K562 (cell line): ENCODE data around the gene RPAIN. TPM values are rescaled to one million over a fixed set of nuclear protein-coding genes. Genes with fewer than 3 reads are reported as not detected.

Source experiments
- ATAC-seq: fragments of 200-7000 bp; cut with Tn5 transposase; 3 replicates; pipeline ENCODE4 v1.9.1; 2020; ENCODE audit warnings: moderate library complexity
- BruUV-seq: library from RNA; stranded (reverse); fragments of 400-500 nt; replicated peaks from 2 replicates; lab custom pipeline; 2021; lab: Mats Ljungman, UMichigan
- CTCF ChIA-PET: fragments of 300-600 bp; formaldehyde crosslinking; extraction: SDS; loops from one replicate; lab custom pipeline; 2021; ENCODE audit warnings: low intra/inter-chr PET ratio; lab: Yijun Ruan, JAX
- POLR2A ChIA-PET: fragments of 300-600, 350-650 bp; sonication (Branson Sonifier 250); formaldehyde crosslinking; extraction: SDS; loops from one replicate; lab custom pipeline; 2021; ENCODE audit warnings: antibody characterized with exemption, inconsistent platforms; lab: Yijun Ruan, JAX
- DNase-seq, 4 experiments: peaks; one replicate each; pipeline versions ENCODE4 v3.0.0 to v3.0.0-alpha.2; 2011 to 2018; ENCODE audit warnings: low spot score in 3 of 4, mixed read lengths in 3 of 4; ENCODE audit errors: extremely low read depth in 1 of 4
- FAIRE-seq: peaks from 2 replicates; lab custom pipeline; 2011; peaks lifted over from hg19 to GRCh38; lab: Jason Lieb, UNC
- H2AFZ ChIP-seq: 2 replicates; pipeline ENCODE4 v1.6.0; 2011; ENCODE audit warnings: low read depth, low read length, control low read depth, inconsistent platforms
- H3K27ac ChIP-seq: fragments of 200-600 bp; 3 replicates; pipeline ENCODE4 v1.8.0; 2011; ENCODE audit warnings: low read depth, mild to moderate bottlenecking, control low read depth, inconsistent platforms, low read length, moderate library complexity, mixed read lengths; ENCODE audit errors: extremely low read depth
- H3K27me3 ChIP-seq, 2 experiments: fragments of 300-600 bp in 1 of 2; 2 replicates in 1 of 2; 3 replicates in 1 of 2; pipeline versions ENCODE4 v1.6.0 to v1.8.0; 2011; ENCODE audit warnings: inconsistent platforms in 2 of 2, low read length in 2 of 2, mild to moderate bottlenecking in 1 of 2, mixed read lengths in 1 of 2, moderate library complexity in 1 of 2; ENCODE audit not compliant: control insufficient read depth in 2 of 2, insufficient read depth in 2 of 2
- H3K36me3 ChIP-seq: fragments of 300-600 bp; 3 replicates; pipeline ENCODE4 v1.8.0; 2011; ENCODE audit warnings: mild to moderate bottlenecking, low read length, inconsistent platforms; ENCODE audit not compliant: control insufficient read depth, insufficient read depth
- H3K4me1 ChIP-seq, 2 experiments: fragments of 200-600 bp in 1 of 2; replicated peaks in 1 of 2; 2 replicates in 1 of 2; 3 replicates in 1 of 2; pipeline versions ENCODE4 v1.5.1 to v1.8.0; 2011; ENCODE audit warnings: inconsistent platforms in 2 of 2, low read length in 2 of 2, mild to moderate bottlenecking in 1 of 2, mixed read lengths in 1 of 2, moderate library complexity in 1 of 2; ENCODE audit not compliant: control insufficient read depth in 2 of 2, insufficient read depth in 2 of 2
- H3K4me2 ChIP-seq: 2 replicates; pipeline ENCODE4 v1.6.1; 2011; ENCODE audit warnings: low read length, control low read depth, inconsistent platforms, mixed read lengths; ENCODE audit not compliant: insufficient read depth
- H3K4me3 ChIP-seq: fragments of 200-600 bp; sonication (generic), shearing (Covaris generic); 2 replicates; pipeline ENCODE4 v1.5.1; 2016; ENCODE audit warnings: control low read depth, inconsistent platforms
- H3K79me2 ChIP-seq: fragments of 200-600 bp; 3 replicates; pipeline ENCODE4 v1.8.0; 2011; ENCODE audit warnings: low read length, inconsistent platforms; ENCODE audit not compliant: control insufficient read depth, insufficient read depth
- H3K9ac ChIP-seq, 2 experiments: 2 replicates each; pipeline versions ENCODE4 v1.6.0 to v1.6.1; 2011; ENCODE audit warnings: low read depth in 2 of 2, low read length in 2 of 2, control low read depth in 1 of 2, inconsistent platforms in 1 of 2, mild to moderate bottlenecking in 1 of 2, mixed read lengths in 1 of 2; ENCODE audit not compliant: insufficient read depth in 1 of 2
- H3K9me1 ChIP-seq: one replicate; pipeline ENCODE4 v1.6.0; 2011; ENCODE audit warnings: inconsistent platforms, mild to moderate bottlenecking, low read length, moderate library complexity; ENCODE audit not compliant: control insufficient read depth, insufficient read depth
- H3K9me3 ChIP-seq: replicated peaks from 2 replicates; pipeline ENCODE4 v1.5.1; 2011; ENCODE audit warnings: low read depth, low read length, inconsistent platforms; ENCODE audit not compliant: control insufficient read depth, insufficient read depth
- H4K20me1 ChIP-seq: replicated peaks from 2 replicates; pipeline ENCODE4 v1.6.1; 2011; ENCODE audit warnings: low read length, inconsistent platforms, mixed read lengths; ENCODE audit not compliant: control insufficient read depth, insufficient read depth
- CBFA2T2 ChIP-seq: fragments of 450-650 bp; conservative IDR thresholded peaks from 2 replicates; pipeline ENCODE4 v1.6.1; 2017; ENCODE audit warnings: mild to moderate bottlenecking
- FOXM1 ChIP-seq, 2 experiments: fragments of 450-650 bp in 1 of 2; sonication (generic) in 1 of 2; formaldehyde crosslinking in 1 of 2; IDR thresholded peaks; 2 replicates each; pipeline versions ENCODE4 v1.6.1 to v1.9.0; 2017 to 2022; ENCODE audit warnings: low read depth in 2 of 2, mild to moderate bottlenecking in 2 of 2, missing genetic modification reagents in 1 of 2, moderate library complexity in 1 of 2
- GTF2E2 ChIP-seq: fragments of 200-800 bp; sonication (Bioruptor generic); IDR thresholded peaks from 2 replicates; pipeline ENCODE4 v1.6.1; 2016; ENCODE audit warnings: missing genetic modification characterization, missing compliant biosample characterization
- HMGN3 ChIP-seq: IDR thresholded peaks from 2 replicates; pipeline ENCODE4 v1.6.1; 2011; ENCODE audit warnings: borderline replicate concordance, low read depth, mild to moderate bottlenecking, mixed read lengths, low read length; ENCODE audit not compliant: insufficient read length; ENCODE audit errors: extremely low read depth
- KDM5B ChIP-seq: fragments of 200-600 bp; sonication (generic); IDR thresholded peaks from 2 replicates; pipeline ENCODE4 v1.6.1; 2012; ENCODE audit warnings: low read depth, mild to moderate bottlenecking, moderate library complexity, low read length, control low read depth, inconsistent platforms; ENCODE audit not compliant: insufficient replicate concordance
- MAZ ChIP-seq, 2 experiments: fragments of 450-650 bp in 1 of 2; sonication (generic) in 1 of 2; formaldehyde crosslinking; IDR thresholded peaks in 1 of 2; conservative IDR thresholded peaks in 1 of 2; 2 replicates each; pipeline versions ENCODE4 v1.4.0 to v1.5.0; 2020; ENCODE audit warnings: mild to moderate bottlenecking in 1 of 2, missing genetic modification reagents in 1 of 2
- PHTF2 ChIP-seq: fragments of 250-450 bp; sonication (Bioruptor Pico); IDR thresholded peaks from 2 replicates; pipeline ENCODE4 v1.5.0; 2021; ENCODE audit warnings: mild to moderate bottlenecking
- RNF2 ChIP-seq: sonication (generic); IDR thresholded peaks from 2 replicates; pipeline ENCODE4 v1.6.1; 2016
- SIX5 ChIP-seq, 2 experiments: IDR thresholded peaks; 2 replicates each; pipeline ENCODE4 v1.6.1; 2011; ENCODE audit warnings: low read length in 2 of 2, borderline replicate concordance in 1 of 2, low read depth in 1 of 2, mild to moderate bottlenecking in 1 of 2, moderate library complexity in 1 of 2; ENCODE audit not compliant: insufficient read depth in 1 of 2
- YY1 ChIP-seq, 3 experiments: IDR thresholded peaks; 2 replicates each; pipeline ENCODE4 v1.6.1; 2011; ENCODE audit warnings: low read length in 2 of 3, mild to moderate bottlenecking in 2 of 3, moderate library complexity in 2 of 3, borderline replicate concordance in 1 of 3, control low read depth in 1 of 3, low read depth in 1 of 3; ENCODE audit not compliant: insufficient read depth in 3 of 3, insufficient replicate concordance in 2 of 3, control insufficient read depth in 1 of 3, insufficient read length in 1 of 3; ENCODE audit errors: extremely low read depth in 1 of 3
- ZBTB34 ChIP-seq: fragments of 250-450 bp; sonication (Bioruptor Pico); IDR thresholded peaks from 2 replicates; pipeline ENCODE4 v1.8.0; 2021; ENCODE audit warnings: mild to moderate bottlenecking, moderate library complexity
- ZC3H8 ChIP-seq: fragments of 450-650 bp; IDR thresholded peaks from 2 replicates; pipeline ENCODE4 v1.6.1; 2017
- ZNF695 ChIP-seq: fragments of 450-650 bp; formaldehyde crosslinking; IDR thresholded peaks from 2 replicates; pipeline ENCODE4 v1.4.0; 2020; ENCODE audit warnings: mild to moderate bottlenecking, moderate library complexity
- WGBS: fragments of 100-300 bp; shearing (Covaris generic); methylation state at CpG from one replicate; pipeline ENCODE4 v1.1.6; 2016; ENCODE audit warnings: low coverage, mixed read lengths; ENCODE audit not compliant: insufficient coverage; ENCODE audit errors: missing lambda C conversion rate; 5-methylcytosine and 5-hydroxymethylcytosine counted together
- in situ Hi-C: fragments of 300-500 bp; cut with MboI; formaldehyde crosslinking; loops from 4 replicates; pipeline ENCODE4 v1.15.0; 2018; ENCODE audit warnings: inconsistent platforms, mixed read lengths
- intact Hi-C: fragments of 100-400 bp; cut with micrococcal nuclease; formaldehyde crosslinking; loops from 2 replicates; pipeline ENCODE4 v1.14.2; 2022
- polyA plus RNA-seq, 8 experiments: library from polyadenylated mRNA; depleted of rRNA in 4 of 8; stranded (reverse) in 5 of 8; unstranded in 3 of 8; fragments of >200 nt; fragmentation: Nextera tagmentation in 2 of 8; fragmentation: Illumina TruSeq in 1 of 8; extraction: Ambion mirVana in 2 of 8; extraction: Trizol in 1 of 8; gene quantifications; 2 replicates each; pipeline versions ENCODE4 v1.2.1 to v1.2.3, GENCODE V29; 2011 to 2014; ENCODE audit warnings: inconsistent platforms in 1 of 8, missing spikeins in 1 of 8
- total RNA-seq, 7 experiments: library from RNA; depleted of rRNA in 6 of 7; stranded (reverse); fragments of >200 nt in 6 of 7; fragmentation: Illumina TruSeq in 2 of 7; extraction: Trizol in 2 of 7; gene quantifications; 2 replicates each; pipeline versions ENCODE4 v1.2.1 to v1.2.3, GENCODE V29; 2011 to 2021; ENCODE audit warnings: low replicate concordance in 1 of 7

The RPAIN gene
- total and polyA plus RNA-seq, 9 of the 15 experiments (the other 6 are each of a cell fraction or from before 2014, with no cell fraction given), result 27.3 to 63.7 (median 38.5) TPM

GRCh38 chr17:5446786-5447185 lies 26.8 kb downstream of the RPAIN start:
- ATAC-seq (no peak), FAIRE-seq (no peak), DNase-seq (no peak)
- 100% methylated on average over 4 of the region's 8 CpGs for WGBS
- Histone ChIP-seq H3K36me3 (peaks cover 78% of the 10 kb centered on the region; the same call in 2 of the 3 replicates), H3K4me2 (no peak overlapping the region), H3K27me3 (no peaks in the 10 kb centered on the region), H2AFZ (no peak overlapping the region), H3K4me1 (0 out of 5 replicates have a peak, but pooled peaks cover 0 to 3% of the 10 kb centered on the region in 2 experiments), H3K9me1 (no peaks in the 10 kb centered on the region), H3K4me3 (no peak overlapping the region), H3K27ac (no peak overlapping the region), H3K79me2 (0 out of 3 replicates have a peak, but pooled peaks cover 3% of the 10 kb centered on the region), H3K9ac (no peak overlapping the region), H4K20me1 (no peaks in the 10 kb centered on the region), H3K9me3 (no peaks in the 10 kb centered on the region)
- CTCF ChIA-PET, result no interaction called here
- intact Hi-C loops (no loop called here), in situ Hi-C loops (no loop called here)
- BruUV-seq, result no TSS peak
- POLR2A ChIA-PET, result no interaction called here
- TF ChIP-seq CBFA2T2 (no peak), ZNF695 (CRISPR knock-in tag) (no peak), MAZ (CRISPR knock-in tag; conservative IDR thresholded peaks at IDR 0.05 in 1 of 2, IDR thresholded peaks at IDR 0.05 in 1 of 2) (no peak), KDM5B (no peak), FOXM1 (IDR thresholded peaks at IDR 0.05; ENCODE audit: low read depth) (no peak), FOXM1 (CRISPR knock-in tag; IDR thresholded peaks at IDR 0.05; ENCODE audit: low read depth) (no peak), PHTF2 (CRISPR knock-in tag) (no peak), HMGN3 (no peak), SIX5 (IDR thresholded peaks at IDR 0.05; ENCODE audit: borderline replicate concordance in 1 of 2, insufficient read depth in 1 of 2, low read depth in 1 of 2, low read length in 2 of 2) (no peak), YY1 (IDR thresholded peaks at IDR 0.05; ENCODE audit: borderline replicate concordance in 1 of 3, control insufficient read depth in 1 of 3, extremely low read depth in 1 of 3, insufficient read depth in 3 of 3, insufficient read length in 1 of 3, insufficient replicate concordance in 2 of 3, low read depth in 1 of 3, low read length in 2 of 3) (no peak), ZC3H8 (no peak), RNF2 (no peak), GTF2E2 (tag) (no peak), ZBTB34 (CRISPR knock-in tag) (no peak)
